Activated CD8-positive, alpha-beta T cell treated with anti-CD3 and anti-CD28 coated beads, Interleukin-2, amount 10 ng/mL, durations not matched to agents 7 days and 5 days (primary cell): Measurements from ENCODE around the gene MYO10. TPM values are rescaled to one million over a fixed set of nuclear protein-coding genes. Genes with fewer than 3 reads are reported as not detected.

Experiments
- ATAC-seq: fragments of 150-1000 bp; cut with Tn5 transposase; one replicate; pipeline ENCODE4 v1.10.0; 2021; ENCODE audit warnings: moderate library complexity
- CTCF ChIA-PET: fragments of 350-600 bp; sonication (Branson Sonifier 250); formaldehyde crosslinking; loops from one replicate; lab custom pipeline; 2021; ENCODE audit warnings: antibody characterized with exemption; lab: Charles Lee
- POLR2A ChIA-PET: fragments of 350-600 bp; sonication (Branson Sonifier 250); formaldehyde crosslinking; loops from one replicate; lab custom pipeline; 2021; ENCODE audit warnings: antibody characterized with exemption; lab: Charles Lee
- DNase-seq: peaks from one replicate; pipeline ENCODE4 v3.0.0-alpha.2; 2020
- H3K27ac Mint-ChIP-seq: one replicate; pipeline ENCODE4 v1.8.0; 2021; ENCODE audit warnings: mild to moderate bottlenecking, mixed read lengths
- H3K27me3 Mint-ChIP-seq: one replicate; pipeline ENCODE4 v1.8.0; 2021; ENCODE audit warnings: low read depth, mixed read lengths
- H3K36me3 Mint-ChIP-seq: one replicate; pipeline ENCODE4 v1.8.0; 2021; ENCODE audit warnings: low read depth, mixed read lengths
- H3K4me1 Mint-ChIP-seq: one replicate; pipeline ENCODE4 v1.8.0; 2021; ENCODE audit warnings: low read depth, mixed read lengths
- H3K4me3 Mint-ChIP-seq: one replicate; pipeline ENCODE4 v1.8.0; 2021; ENCODE audit warnings: mild to moderate bottlenecking, mixed read lengths
- H3K9me3 Mint-ChIP-seq: one replicate; pipeline ENCODE4 v1.8.0; 2022; ENCODE audit warnings: mixed read lengths; ENCODE audit not compliant: insufficient read depth
- total RNA-seq, 2 experiments: library from RNA; stranded (reverse); gene quantifications; one replicate each; pipeline ENCODE4 v1.2.3, GENCODE V29; 2021

The MYO10 gene
- total RNA-seq, 2 experiments from 2014 or later, result not detected

GRCh38 chr5:16922430-16922829 is 13.7 kb downstream of the MYO10 start:
- Mint-ChIP-seq H3K4me1 (no peaks in the 10 kb centered on the region), H3K9me3 (no peaks in the 10 kb centered on the region), H3K4me3 (no peak overlapping the region), H3K27me3 (no peaks in the 10 kb centered on the region), H3K27ac (no peak overlapping the region), H3K36me3 (no peaks in the 10 kb centered on the region)
- POLR2A ChIA-PET, result no interaction called here
- ATAC-seq (no peak), DNase-seq (no peak)
- CTCF ChIA-PET, result no interaction called here

GRCh38 chr5:16921211-16921610 is 14.9 kb downstream of the MYO10 start:
- ChIA-PET CTCF (no interaction called here), POLR2A (no interaction called here)
- no peak overlapping the region for H3K27ac Mint-ChIP-seq
- no peaks in the 10 kb centered on the region for H3K9me3 Mint-ChIP-seq
- no peaks in the 10 kb centered on the region for H3K27me3 Mint-ChIP-seq
- H3K4me3 Mint-ChIP-seq, result no peak overlapping the region
- no peaks in the 10 kb centered on the region for H3K4me1 Mint-ChIP-seq
- H3K36me3 Mint-ChIP-seq, result no peaks in the 10 kb centered on the region
- no peak for ATAC-seq
- no peak for DNase-seq

- H3K36me3 Mint-ChIP-seq, result no peaks in the 10 kb centered on the region
- CTCF ChIA-PET, result no interaction called here
- no peak overlapping the region for H3K27ac Mint-ChIP-seq
- H3K9me3 Mint-ChIP-seq, result no peaks in the 10 kb centered on the region
- POLR2A ChIA-PET, result no interaction called here
- H3K4me3 Mint-ChIP-seq, result no peak overlapping the region
- DNase-seq (no peak), ATAC-seq (no peak)
- no peaks in the 10 kb centered on the region for H3K27me3 Mint-ChIP-seq
- no peaks in the 10 kb centered on the region for H3K4me1 Mint-ChIP-seq
These were observed 15.8 kb downstream of the MYO10 start for GRCh38 chr5:16920109-16920816.

- no peaks in the 10 kb centered on the region for H3K4me1 Mint-ChIP-seq
- ATAC-seq (no peak), DNase-seq (no peak)
- no peaks in the 10 kb centered on the region for H3K27me3 Mint-ChIP-seq
- H3K4me3 Mint-ChIP-seq, result no peak overlapping the region
- no peak overlapping the region for H3K27ac Mint-ChIP-seq
- ChIA-PET POLR2A (no interaction called here), CTCF (no interaction called here)
- H3K36me3 Mint-ChIP-seq, result no peaks in the 10 kb centered on the region
- no peaks in the 10 kb centered on the region for H3K9me3 Mint-ChIP-seq
These were observed 17.0 kb downstream of the MYO10 start for GRCh38 chr5:16918891-16919671.

DNA sequence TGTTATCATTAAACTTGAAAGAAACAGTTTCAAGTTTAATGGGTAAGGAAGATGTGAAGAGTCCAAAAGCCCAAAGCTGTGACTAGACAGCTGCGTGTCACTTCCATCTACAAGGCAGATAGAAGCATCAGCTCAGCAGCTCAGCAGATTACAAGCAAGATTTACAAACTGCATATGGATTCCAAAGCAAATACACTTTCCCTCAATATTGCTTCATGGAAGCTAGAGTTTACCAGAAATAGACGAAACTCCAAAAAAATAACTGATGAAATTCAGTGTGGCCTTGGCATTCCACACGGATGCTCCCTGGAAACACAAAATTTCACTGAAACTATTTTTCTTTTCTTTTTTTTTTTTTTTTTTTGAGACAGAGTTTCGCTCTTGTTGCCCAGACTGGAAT is 17.9 kb downstream of the MYO10 start:
- no peak for DNase-seq
- H3K4me3 Mint-ChIP-seq, result no peak overlapping the region
- no peaks in the 10 kb centered on the region for H3K27me3 Mint-ChIP-seq
- H3K4me1 Mint-ChIP-seq, result no peaks in the 10 kb centered on the region
- H3K36me3 Mint-ChIP-seq, result no peaks in the 10 kb centered on the region
- ChIA-PET POLR2A (no interaction called here), CTCF (no interaction called here)
- H3K9me3 Mint-ChIP-seq, result no peaks in the 10 kb centered on the region
- ATAC-seq, result no peak
- H3K27ac Mint-ChIP-seq, result no peak overlapping the region

GRCh38 chr5:16916262-16916878 is 19.7 kb downstream of the MYO10 start:
- ATAC-seq, result no peak
- Mint-ChIP-seq H3K4me3 (no peak overlapping the region), H3K9me3 (no peaks in the 10 kb centered on the region), H3K27ac (no peak overlapping the region), H3K27me3 (no peaks in the 10 kb centered on the region), H3K4me1 (no peaks in the 10 kb centered on the region), H3K36me3 (no peaks in the 10 kb centered on the region)
- ChIA-PET CTCF (interaction anchor here (0.6 kb wide), 1 partner anchor 16 kb away, joined by 3 read pairs; no protein-coding TSS in a partner anchor), POLR2A (no interaction called here)
- no peak for DNase-seq

DNA sequence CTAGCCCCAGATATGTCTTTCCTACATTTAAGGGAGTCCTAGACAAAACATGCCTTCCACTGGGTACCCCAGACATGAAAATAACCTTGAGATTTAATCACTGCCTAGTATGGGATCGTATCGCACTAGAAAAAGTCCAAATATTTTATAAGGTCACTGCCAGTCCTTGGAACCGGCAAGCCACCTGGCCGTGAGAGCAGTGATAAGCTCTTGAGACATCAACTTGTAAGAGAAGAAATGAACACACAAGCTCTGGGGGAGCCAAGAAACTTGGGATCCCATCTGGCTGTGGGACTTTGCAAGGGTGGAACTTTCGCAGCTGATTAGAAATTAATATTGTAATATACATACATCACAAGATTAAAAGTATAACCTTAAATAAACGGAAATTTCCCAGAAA is 21.5 kb downstream of the MYO10 start:
- no peaks in the 10 kb centered on the region for H3K27me3 Mint-ChIP-seq
- no peaks in the 10 kb centered on the region for H3K4me1 Mint-ChIP-seq
- H3K9me3 Mint-ChIP-seq, result no peaks in the 10 kb centered on the region
- ChIA-PET CTCF (no interaction called here), POLR2A (no interaction called here)
- ATAC-seq (no peak), DNase-seq (no peak)
- H3K4me3 Mint-ChIP-seq, result no peak overlapping the region
- no peak overlapping the region for H3K27ac Mint-ChIP-seq
- H3K36me3 Mint-ChIP-seq, result no peaks in the 10 kb centered on the region

- Mint-ChIP-seq H3K4me3 (no peak overlapping the region), H3K36me3 (no peaks in the 10 kb centered on the region), H3K4me1 (no peaks in the 10 kb centered on the region), H3K9me3 (no peaks in the 10 kb centered on the region), H3K27me3 (no peaks in the 10 kb centered on the region), H3K27ac (no peak overlapping the region)
- ATAC-seq (no peak), DNase-seq (no peak)
- CTCF ChIA-PET, result no interaction called here
- POLR2A ChIA-PET, result no interaction called here
These were observed 22.0 kb downstream of the MYO10 start for GRCh38 chr5:16914108-16914435.

DNA sequence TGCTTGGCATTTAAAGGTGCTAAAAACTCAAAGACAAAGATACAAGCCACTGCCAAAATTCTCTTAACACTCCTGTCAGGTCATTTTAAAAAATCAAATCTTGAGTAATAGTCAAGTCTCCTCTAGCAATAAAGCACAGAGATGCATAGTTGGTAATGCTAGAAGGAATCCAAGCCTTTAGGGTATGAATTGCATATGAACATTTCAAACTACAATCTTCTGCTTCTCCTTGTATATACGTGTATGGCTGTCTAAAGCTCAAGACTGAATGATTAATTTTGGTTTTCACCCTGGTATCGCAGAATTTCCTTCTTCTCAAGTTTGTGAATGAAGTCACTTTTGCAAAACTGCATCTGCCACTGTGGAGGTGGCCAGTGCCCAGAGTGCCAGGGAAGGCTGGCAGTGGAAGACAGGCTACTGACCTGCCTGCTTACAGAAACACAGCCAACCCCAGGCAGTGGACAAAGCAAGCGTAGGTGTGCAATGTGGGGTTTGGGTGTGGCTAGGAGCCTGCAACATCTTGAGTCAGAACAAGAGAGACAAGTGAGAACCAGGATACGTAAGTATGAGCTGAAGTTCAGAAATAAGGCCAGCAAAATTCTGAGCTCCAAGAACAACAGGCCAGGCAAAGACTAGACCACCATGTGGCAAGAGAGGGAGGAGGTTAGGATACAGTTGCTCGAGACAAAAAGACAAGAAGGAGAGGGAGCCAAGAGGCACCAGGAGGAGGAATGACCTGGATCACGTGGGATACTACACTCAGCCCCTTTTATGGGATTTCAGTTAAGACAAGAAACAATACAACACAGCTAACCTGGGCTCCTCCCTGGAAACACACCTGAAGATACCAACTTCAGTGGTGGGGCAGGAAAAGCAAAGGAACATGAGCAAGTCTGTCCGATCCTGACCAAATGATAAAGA is 22.6 kb downstream of the MYO10 start:
- ATAC-seq (no peak), DNase-seq (no peak)
- H3K27ac Mint-ChIP-seq, result no peak overlapping the region
- ChIA-PET POLR2A (no interaction called here), CTCF (no interaction called here)
- H3K4me3 Mint-ChIP-seq, result no peak overlapping the region
- no peaks in the 10 kb centered on the region for H3K4me1 Mint-ChIP-seq
- no peaks in the 10 kb centered on the region for H3K36me3 Mint-ChIP-seq
- H3K9me3 Mint-ChIP-seq, result no peaks in the 10 kb centered on the region
- no peaks in the 10 kb centered on the region for H3K27me3 Mint-ChIP-seq

DNA sequence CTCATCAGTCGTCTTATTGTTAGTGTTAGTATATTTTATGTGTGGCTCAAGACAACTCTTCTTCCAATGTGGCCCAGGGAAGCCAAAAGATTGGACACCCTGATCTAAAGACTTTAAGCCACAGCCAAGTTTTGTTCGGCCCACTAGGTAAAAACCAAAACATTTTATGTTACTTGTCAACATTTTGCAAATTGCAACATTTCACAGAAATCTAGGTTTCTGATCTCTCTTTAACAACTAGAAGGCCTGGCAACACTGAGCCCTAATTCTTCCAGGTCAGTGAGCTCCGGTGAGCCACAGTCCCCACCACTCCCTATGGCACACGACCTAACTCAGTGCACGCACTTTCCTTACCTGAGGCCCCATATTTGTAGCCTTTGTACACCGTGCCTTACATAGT is 24.0 kb downstream of the MYO10 start:
- Mint-ChIP-seq H3K27ac (no peak overlapping the region), H3K36me3 (no peaks in the 10 kb centered on the region), H3K27me3 (no peaks in the 10 kb centered on the region), H3K4me1 (no peaks in the 10 kb centered on the region), H3K9me3 (no peaks in the 10 kb centered on the region), H3K4me3 (no peak overlapping the region)
- POLR2A ChIA-PET, result no interaction called here
- DNase-seq (no peak), ATAC-seq (no peak)
- CTCF ChIA-PET, result no interaction called here

- Mint-ChIP-seq H3K36me3 (no peaks in the 10 kb centered on the region), H3K4me3 (no peak overlapping the region), H3K27ac (no peak overlapping the region), H3K4me1 (no peaks in the 10 kb centered on the region), H3K27me3 (no peaks in the 10 kb centered on the region), H3K9me3 (no peaks in the 10 kb centered on the region)
- ATAC-seq (no peak), DNase-seq (no peak)
- POLR2A ChIA-PET, result no interaction called here
- CTCF ChIA-PET, result no interaction called here
These were observed 26.6 kb downstream of the MYO10 start for GRCh38 chr5:16909464-16909863.
